Activated CD4-positive, alpha-beta T cell treated with anti-CD3 and anti-CD28 coated beads, Interleukin-10, Interleukin-2, amounts not matched to agents 100 ng/mL and 50 ng/mL, durations not matched to agents 16 hours and 8 hours (primary cell): ENCODE data around the gene LIME1.
"Not testable (repeated sequence)": the region's sequence is repeated elsewhere in the genome, so short reads cannot be mapped to it uniquely, and the experiment has no call there.

Experiments
- DNase-seq: peaks from one replicate; pipeline ENCODE4 v3.0.0-alpha.2; 2020

LIME1 gene

DNA sequence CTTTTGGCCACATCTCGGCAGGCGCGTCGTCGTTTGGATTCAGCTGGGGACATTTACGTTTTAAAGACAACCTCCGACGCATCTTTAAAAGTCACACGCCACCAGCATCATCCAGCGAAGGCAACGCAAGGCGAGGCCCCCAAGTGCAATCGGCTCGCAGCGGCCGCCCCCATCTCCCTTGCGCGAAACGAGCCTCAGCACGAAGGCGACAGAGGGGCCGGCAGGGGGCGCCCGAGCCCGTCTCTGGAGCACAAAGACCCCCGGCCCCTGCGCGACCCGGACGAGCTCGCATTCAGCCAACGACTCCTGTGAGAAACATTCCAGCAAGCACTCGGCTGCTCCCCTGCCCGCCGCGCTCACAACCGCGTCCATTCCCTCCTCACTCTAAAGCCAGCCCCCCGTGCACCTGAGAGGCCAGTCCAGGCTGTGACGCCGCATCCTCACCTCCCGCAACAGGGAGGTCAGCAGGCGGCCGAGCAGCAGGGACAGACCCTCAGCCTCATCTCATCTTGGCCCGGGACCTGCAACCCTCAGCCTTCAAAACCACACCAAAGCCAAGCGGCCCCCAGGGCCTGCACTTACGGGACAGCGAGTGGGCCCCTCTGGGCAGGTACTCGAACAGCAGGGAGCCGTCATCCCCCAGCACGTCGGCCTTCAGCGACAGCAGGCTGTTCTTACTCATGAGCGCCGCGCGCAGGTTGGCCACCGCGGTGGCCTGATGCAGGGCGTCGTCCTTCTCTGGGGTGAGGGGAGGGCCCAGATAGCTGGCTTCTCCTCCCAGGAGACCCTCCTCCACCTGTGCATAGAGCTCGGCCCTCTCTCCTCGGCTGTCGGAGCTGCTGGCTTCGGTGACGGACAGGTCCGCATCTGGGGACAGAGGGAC, 38.9 kb downstream of the LIME1 start:
- DNase-seq = no peak

DNA sequence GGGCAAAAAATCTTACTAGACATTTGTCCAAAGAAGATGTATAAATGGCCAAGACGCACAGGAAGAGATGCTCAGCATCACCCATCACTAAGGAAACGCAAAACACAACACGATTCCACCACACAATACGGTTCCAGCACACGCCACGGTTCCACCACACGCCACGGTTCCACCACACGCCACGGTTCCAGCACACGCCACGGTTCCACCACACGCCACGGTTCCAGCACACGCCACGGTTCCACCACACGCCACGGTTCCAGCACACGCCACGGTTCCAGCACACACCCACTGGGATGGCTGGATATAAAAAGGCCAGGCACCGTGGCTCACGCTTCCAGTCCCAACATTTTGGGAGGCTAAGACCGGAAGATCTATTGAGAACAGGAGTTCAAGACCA, 40.4 kb downstream of the LIME1 start:
- DNase-seq = not testable (repeated sequence)

DNA sequence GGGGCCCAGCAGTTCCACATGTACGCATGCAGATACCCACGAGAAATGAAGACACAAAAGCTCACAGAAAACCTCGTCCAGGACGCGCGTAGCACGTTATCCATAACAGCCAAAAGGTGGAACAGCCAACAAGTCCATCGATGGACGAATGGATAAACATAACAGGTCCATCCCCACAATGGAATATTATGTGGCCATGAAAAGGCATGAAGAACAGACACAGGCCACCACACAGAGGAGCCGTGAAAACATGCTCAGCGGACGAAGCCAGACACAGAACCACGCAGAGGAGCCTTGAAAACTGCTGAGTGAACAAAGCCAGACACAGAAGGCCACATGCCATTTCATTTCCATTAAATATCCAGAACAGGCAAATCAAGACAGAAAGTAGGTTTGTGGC, 41.1 kb downstream of the LIME1 start:
- no peak for DNase-seq

DNA sequence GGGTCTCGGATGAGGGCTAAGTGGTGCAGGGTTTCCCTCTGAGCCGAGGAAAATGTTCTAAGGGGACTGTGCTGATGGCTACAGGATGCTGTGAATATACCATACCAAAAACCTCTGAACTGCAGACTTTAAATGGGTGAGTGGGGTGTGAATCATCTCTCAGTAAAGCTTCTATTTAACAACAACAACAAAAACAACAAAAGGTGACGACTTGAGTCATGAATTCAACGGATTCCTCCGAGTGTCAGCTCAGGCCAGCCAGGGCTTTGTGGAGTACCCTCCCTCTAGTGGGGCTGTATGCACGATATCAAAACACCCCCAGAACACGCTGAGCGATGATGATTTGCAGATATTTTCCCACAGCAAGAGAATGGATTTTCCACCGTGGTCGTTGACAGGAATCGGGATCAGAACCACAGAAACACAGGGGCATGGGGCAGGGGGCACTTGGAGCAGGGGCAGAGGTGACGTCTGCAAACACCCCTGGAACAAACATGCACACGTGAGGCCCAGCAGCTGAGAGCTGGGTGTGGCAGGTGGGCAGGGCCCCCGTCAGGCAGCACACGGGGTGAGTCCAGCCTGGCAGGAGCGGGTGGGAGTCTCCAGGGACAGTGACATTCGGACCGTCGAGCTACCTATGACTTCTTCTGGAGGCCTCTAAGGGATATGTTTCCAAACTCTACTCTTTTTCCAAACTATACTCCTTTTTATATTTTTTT, 41.7 kb downstream of the LIME1 start:
- no peak for DNase-seq

DNA sequence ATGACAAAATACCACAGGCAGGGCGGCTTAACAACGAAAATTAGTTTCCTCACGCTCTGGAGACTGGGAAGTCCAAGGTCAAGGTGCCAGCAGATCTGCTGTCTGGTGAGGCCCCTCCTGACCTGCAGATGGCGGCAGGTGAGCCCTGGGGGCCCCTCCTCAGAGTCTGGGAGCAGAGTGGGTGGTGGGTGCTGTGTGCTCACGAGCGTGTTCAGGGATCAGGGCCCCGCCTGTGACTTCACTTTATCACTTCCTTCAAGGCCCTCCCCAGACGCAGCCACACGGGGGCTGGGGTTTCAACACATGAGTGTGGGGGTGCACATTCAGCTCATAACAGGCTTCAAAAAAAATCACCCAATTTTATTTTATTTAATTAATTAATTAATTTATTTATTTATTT, 42.4 kb downstream of the LIME1 start:
- no peak for DNase-seq

DNA sequence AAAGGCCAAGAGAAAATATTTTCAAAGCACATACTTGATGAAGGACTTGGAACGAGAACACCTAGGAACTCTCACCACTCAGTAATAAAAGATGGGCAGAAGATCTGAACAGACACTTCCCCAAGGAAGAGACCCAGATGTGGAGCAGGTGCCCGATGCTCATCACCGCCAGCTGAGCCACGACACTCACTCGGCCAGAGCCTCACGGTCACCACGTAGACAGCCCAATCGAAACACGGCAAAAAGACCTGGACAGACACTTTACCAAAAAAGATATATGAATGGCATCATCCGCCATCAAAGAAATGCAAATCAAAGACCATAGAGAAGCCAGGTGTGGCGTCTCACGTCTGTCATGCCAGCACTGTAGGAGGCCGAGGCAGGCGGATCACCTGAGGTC, 44.7 kb downstream of the LIME1 start:
- no peak for DNase-seq

DNA sequence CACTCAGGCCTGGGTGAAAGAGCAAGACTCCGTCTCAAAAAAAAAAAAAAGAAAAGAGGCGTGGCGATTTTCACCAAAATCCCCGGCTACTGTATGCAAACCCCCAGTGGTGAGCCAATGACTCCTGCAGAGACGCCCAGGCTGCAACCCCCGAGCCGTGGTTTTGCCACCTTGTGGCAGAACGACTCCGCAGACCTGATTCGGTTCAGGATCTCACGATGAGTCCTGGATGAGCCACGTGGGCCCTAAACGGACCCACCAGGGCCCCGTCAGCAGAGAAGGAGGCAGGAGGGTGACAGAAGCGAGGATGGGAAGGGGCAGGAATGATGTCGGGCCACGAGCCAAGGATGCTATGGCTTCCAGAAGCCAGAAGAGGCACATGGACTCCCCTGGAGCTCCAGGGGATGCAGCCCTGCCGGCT, 45.6 kb downstream of the LIME1 start:
- peak; percentile 85 for DNase-seq

DNA sequence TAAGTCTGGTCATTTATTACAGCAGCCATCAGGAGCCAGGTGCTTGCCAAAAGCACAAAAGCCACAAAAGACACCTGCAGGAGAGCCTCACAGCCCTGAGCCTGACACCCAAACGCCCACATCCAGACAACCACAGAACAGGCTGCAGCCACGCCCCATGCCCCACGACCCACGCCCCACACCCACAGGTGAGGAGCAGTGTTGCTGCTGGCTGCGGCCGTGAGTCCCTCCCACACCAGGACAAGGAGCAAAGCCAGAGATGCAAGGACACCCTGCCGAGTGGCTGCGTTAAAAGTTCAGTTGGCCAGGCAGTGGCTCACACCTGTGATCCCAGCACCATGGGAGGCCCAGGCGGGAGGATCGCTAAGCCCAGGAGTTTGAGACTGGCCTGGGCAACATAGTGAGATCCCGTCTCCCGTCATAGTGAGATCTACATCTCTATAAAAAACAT, 46.1 kb downstream of the LIME1 start:
- DNase-seq = peak; percentile 4

DNA sequence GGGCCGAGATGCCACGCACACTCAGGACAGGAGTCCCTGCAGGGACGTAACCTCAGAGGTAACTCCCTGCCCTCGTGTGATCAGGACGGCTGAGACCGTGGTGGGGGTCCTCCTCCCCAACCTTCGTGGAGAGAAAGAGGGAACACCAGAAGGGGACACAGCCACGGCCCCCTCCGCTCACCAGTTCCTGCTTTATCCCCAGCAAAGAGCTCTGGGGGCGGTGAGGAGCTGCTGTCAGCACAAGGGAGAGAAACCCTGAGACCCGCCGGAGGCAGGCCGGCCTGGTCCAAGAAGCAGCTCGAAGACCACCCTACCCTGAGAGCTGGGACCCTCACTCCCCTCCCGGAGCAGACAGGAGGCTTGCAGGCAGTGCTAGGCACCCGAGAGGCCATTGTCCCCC, 47.5 kb downstream of the LIME1 start:
- DNase-seq = no peak

DNA sequence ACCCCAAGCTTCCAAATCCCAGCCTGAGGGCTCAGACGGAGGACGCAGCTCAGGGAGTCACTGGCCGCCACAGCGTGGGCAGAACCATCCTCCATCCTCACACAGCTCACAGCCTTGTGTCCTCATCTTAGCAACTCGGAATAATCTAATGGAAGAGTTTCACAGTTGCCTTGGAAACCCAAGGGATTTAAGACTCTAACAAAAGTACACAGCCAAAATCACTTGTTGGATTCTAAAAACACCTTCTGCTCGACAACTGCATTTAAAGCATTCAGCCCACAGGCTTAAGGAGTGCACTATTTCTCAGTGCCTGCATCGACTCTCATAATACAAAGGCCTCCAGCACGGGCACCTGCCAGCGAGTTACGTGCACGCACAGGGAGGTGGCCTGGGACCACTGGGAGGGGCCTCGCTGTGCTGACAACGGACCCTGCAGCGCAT, 49.2 kb downstream of the LIME1 start:
- no peak for DNase-seq

DNA sequence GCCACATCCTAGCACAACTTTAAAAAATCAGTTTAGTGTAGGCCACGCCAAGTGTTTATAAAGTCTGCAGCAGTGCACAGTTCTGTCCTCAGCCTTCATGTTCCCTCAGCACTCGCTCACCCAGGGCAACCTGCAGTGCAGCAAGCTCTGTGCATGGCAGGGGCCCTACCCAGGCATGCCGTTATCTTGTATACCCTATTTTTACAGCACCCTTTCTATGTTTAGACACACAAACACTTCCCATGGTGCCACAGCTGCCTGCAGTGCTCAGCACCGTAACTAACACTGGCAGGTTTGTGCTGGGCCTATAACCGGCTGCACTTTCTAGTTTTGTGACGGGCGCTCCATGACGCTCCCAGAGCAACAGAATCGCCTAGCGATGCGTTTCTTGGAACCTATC, 50.8 kb downstream of the LIME1 start:
- DNase-seq = no peak

DNA sequence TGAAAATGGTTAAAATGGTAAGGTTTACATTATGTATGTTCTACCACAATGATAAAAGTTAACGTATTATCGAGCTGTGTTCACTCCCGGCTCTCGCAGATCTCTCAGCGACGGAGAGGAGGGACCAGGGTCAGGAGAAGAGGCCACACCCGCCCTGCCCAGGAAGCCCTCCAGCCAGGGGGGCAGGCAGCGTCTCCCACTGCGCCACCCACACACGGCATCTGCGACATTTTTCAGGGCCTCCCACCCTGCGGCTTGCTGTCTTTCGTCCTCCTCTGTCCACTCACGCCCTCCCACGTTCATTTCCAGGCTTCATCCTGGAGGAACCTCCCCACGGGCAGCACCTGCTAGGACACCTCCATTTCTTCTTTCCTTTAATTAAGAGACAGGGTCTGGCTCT, 51.3 kb downstream of the LIME1 start:
- DNase-seq = no peak
